ENCODE measurements around the gene ZNRF4.

DNA sequence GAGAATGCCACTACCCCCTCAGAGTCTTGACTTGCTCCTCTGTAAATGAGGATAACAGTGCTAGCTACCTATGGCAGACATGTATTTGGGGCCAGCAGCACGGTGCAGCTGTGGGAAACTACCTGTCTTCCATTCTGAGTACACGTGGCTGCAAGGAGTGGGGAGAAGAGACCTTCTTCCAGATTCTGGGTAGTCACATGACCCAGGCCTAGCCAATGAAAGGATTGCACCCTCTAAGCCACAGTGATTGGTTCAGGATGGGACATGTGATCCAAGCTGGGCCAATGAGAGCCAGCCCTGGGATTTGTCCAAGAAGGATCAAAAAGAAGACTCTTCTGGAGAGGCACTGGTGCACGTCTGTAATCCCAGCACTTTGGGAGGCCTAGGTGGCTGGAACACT lies 5.5 kb downstream of the ZNRF4 start:
- TF ChIP-seq EZH2 (IDR thresholded peaks at IDR 0.05) = no peak
- TF ChIP-seq POLR2AphosphoS5 (IDR thresholded peaks at IDR 0.05; ENCODE audit: borderline replicate concordance, low read depth, low read length) = no peak
- TF ChIP-seq FOXP2 (optimal IDR thresholded peaks at IDR 0.05; ENCODE audit: control extremely low read depth, extremely low read length, insufficient read depth) = no peak
